ENCODE measurements around the gene LIG1.

The LIG1 gene

GRCh38 chr19:48183356-48183755 lies 13.2 kb upstream of the LIG1 start:
- ChIA-PET POLR2A (no interaction called here), CTCF (no interaction called here)

DNA sequence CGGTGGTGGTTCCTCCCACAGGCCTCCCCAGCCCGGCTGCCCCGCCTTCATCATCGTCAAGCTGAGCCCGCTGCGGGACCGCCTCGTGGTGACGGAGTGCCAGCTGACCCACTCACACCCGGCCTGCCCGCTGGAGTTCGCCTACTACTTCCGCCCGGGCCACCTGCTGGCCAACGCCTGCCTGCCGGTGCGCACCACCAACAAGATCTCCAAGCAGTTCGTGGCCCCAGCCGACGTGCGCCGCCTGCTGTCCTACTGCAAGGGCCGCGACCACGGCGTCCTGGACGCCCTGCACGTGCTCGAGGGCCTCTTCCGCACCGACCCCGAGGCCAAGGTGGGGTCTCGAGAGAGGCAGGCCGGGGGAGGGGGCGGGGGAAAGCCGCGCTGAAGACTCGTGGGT lies 12.3 kb upstream of the LIG1 start:
- TF ChIP-seq CTCF (IDR thresholded peaks at IDR 0.05; ENCODE audit: control extremely low read depth, extremely low read depth, low read depth, missing control alignments) = no peak
- ChIA-PET POLR2A (no interaction called here), CTCF (no interaction called here)
- DNase-seq (ENCODE audit: extremely low spot score) = no peak

More at GRCh38 chr19:48183356-48183755, 13.2 kb upstream of the LIG1 start:
- DNase-seq (ENCODE audit: extremely low spot score) = no peak
- no peak for TF ChIP-seq CTCF (IDR thresholded peaks at IDR 0.05; ENCODE audit: control extremely low read depth, extremely low read depth, low read depth, missing control alignments)

- DNase-seq (ENCODE audit: extremely low spot score) = no peak
- POLR2A ChIA-PET = no interaction called here
- CTCF ChIA-PET = no interaction called here
- TF ChIP-seq CTCF (IDR thresholded peaks at IDR 0.05; ENCODE audit: control extremely low read depth, extremely low read depth, low read depth, missing control alignments) = no peak
Observed at GRCh38 chr19:48181505-48181904, 11.4 kb upstream of the LIG1 start.

GRCh38 chr19:48176226-48176625 lies 6.1 kb upstream of the LIG1 start:
- no peak for TF ChIP-seq CTCF (IDR thresholded peaks at IDR 0.05; ENCODE audit: control extremely low read depth, extremely low read depth, low read depth, missing control alignments)
- DNase-seq (ENCODE audit: extremely low spot score) = no peak
- POLR2A ChIA-PET = no interaction called here
- CTCF ChIA-PET = no interaction called here

- TF ChIP-seq CTCF (IDR thresholded peaks at IDR 0.05; ENCODE audit: control extremely low read depth, extremely low read depth, low read depth, missing control alignments) = no peak
- POLR2A ChIA-PET = no interaction called here
- CTCF ChIA-PET = interaction anchor here (1.1 kb wide), 1 partner anchor 10 kb away, joined by 4 read pairs; no protein-coding TSS in a partner anchor
- no peak for DNase-seq (ENCODE audit: extremely low spot score)
Observed at GRCh38 chr19:48175578-48175977, 5.4 kb upstream of the LIG1 start.

DNA sequence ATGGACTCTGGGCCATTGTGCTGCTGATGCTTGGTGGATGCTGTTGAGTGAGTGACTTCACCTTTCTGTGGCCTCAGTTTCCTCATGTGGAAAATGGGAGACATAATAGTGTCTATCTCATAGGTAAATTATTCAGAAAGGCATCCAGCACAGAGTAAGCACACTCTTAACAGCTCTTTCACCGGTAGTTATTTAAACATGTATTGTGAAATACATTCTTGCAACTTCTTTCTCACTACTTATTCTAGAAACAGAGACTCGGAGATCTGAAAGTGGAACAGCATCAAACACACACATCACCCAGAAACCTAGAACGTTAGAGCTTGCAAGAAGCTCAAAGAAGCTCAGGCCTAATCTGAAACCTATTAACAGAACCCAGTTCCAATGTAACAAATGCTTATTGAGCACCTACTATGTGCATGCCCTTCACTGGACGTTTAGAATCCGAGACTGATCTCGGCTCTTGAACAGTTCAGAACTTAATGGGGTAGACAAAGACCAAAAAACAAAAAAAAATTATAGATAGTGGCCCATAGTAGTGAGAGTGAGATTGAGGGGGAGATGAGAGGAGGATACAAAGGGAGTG lies 4.4 kb upstream of the LIG1 start:
- ChIA-PET CTCF (interaction anchor here (1.1 to 2.4 kb wide), 3 partner anchors 9 to 21 kb away, joined by 4 to 8 read pairs (median 6); no protein-coding TSS in a partner anchor), POLR2A (interaction anchor here (0.5 to 0.6 kb wide), 2 partner anchors 10 to 77 kb away, joined by 3 to 5 read pairs; no protein-coding TSS in a partner anchor)
- no peak for DNase-seq (ENCODE audit: extremely low spot score)
- TF ChIP-seq CTCF (IDR thresholded peaks at IDR 0.05; ENCODE audit: control extremely low read depth, extremely low read depth, low read depth, missing control alignments) = no peak
